ENCODE measurements around the gene PFKFB4. TPM values are rescaled to one million over a fixed set of nuclear protein-coding genes. Genes with fewer than 3 reads are reported as not detected.

Gene PFKFB4
- total and polyA plus RNA-seq, 2 donors (not counting 1 experiment from before 2014, with no cell fraction given), result 1.3 to 3.3 TPM

DNA sequence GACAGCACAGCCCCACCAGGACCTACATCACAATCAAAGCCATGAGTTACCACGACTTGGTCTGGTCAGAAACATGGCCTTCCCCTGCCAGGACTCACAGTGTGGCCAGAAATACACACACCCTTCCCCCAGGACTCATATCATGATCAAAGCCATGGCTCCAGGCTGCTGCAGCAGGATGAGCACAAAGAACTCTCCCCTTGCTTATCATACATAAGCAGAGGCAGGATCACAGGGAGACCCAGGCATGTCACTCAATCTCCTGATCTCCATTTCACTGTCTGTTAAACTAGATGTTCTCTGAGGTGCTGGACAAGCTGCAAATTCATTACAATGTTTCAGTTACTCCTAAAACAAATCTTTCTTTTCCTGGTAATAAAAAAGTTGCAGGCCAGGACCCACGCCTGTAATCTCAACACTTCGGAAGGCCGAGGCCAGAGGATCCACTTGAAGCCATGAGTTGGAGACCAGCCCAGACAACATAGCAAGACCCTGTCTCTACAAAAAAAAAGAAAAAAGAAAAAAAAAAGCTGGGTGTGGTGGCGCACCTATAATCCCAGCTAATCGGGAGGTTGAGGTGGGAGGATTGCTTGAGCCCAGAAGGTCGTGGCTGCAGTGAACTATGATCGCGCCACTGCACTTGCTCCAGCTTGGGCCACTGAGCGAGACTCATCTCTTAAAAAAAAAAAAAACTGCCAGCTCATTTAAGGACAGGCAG lies 1.2 kb downstream of the PFKFB4 start:
- ATAC-seq (ENCODE audit: low read depth), result no peak
- Histone ChIP-seq H3K27me3 (replicated peaks in 1 of 4; ENCODE audit: control extremely low read depth in 1 of 4, control insufficient read depth in 3 of 4, insufficient read depth in 4 of 4, low read length in 3 of 4) (no peaks in the 10 kb centered on the region), H4K20me1 (ENCODE audit: control insufficient read depth, insufficient read depth, low read length, poor library complexity, severe bottlenecking) (no peaks in the 10 kb centered on the region), H3K4me2 (replicated peaks; ENCODE audit: low read depth, low read length, poor library complexity, severe bottlenecking) (no peak overlapping the region), H3K9ac (ENCODE audit: low read length) (no peak overlapping the region), H3K4me1 (ENCODE audit: control insufficient read depth in 2 of 2, insufficient read depth in 2 of 2, low read length in 2 of 2) (peaks cover 10 to 32% of the 10 kb centered on the region in 2 donors), H3K9me3 (ENCODE audit: control extremely low read depth in 1 of 3, control insufficient read depth in 2 of 3, insufficient read depth in 1 of 3, low read length in 2 of 3) (peaks cover 0 to 3% (median 0%) of the 10 kb centered on the region in 3 donors), H3K79me2 (ENCODE audit: control insufficient read depth, insufficient read depth, low read length) (no peaks in the 10 kb centered on the region), H2AFZ (ENCODE audit: insufficient read depth, low read depth, low read length, poor library complexity, severe bottlenecking) (no peak overlapping the region), H3K4me3 (ENCODE audit: control extremely low read depth in 1 of 5, extremely low read depth in 1 of 5, insufficient read depth in 1 of 5, low read depth in 2 of 5, low read length in 4 of 5) (peak overlapping the region in 1 of 5 experiments; percentile 53), H3K36me3 (replicated peaks in 1 of 2; ENCODE audit: control extremely low read depth in 1 of 2, control insufficient read depth in 1 of 2, extremely low read depth in 1 of 2, insufficient read depth in 2 of 2, low read length in 1 of 2) (no peaks in the 10 kb centered on the region), H3K27ac (ENCODE audit: low read length in 2 of 2) (no peak overlapping the region)
- no peak for TF ChIP-seq EZH2 (IDR thresholded peaks at IDR 0.05; ENCODE audit: borderline replicate concordance, insufficient read depth, low read depth, low read length, poor library complexity, severe bottlenecking)
- TF ChIP-seq, protein P1, sequence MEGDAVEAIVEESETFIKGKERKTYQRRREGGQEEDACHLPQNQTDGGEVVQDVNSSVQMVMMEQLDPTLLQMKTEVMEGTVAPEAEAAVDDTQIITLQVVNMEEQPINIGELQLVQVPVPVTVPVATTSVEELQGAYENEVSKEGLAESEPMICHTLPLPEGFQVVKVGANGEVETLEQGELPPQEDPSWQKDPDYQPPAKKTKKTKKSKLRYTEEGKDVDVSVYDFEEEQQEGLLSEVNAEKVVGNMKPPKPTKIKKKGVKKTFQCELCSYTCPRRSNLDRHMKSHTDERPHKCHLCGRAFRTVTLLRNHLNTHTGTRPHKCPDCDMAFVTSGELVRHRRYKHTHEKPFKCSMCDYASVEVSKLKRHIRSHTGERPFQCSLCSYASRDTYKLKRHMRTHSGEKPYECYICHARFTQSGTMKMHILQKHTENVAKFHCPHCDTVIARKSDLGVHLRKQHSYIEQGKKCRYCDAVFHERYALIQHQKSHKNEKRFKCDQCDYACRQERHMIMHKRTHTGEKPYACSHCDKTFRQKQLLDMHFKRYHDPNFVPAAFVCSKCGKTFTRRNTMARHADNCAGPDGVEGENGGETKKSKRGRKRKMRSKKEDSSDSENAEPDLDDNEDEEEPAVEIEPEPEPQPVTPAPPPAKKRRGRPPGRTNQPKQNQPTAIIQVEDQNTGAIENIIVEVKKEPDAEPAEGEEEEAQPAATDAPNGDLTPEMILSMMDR (IDR thresholded peaks at IDR 0.05), result no peak
- Mint-ChIP-seq H3K9me3 (ENCODE audit: insufficient read depth) (no peaks in the 10 kb centered on the region), H3K27me3 (no peaks in the 10 kb centered on the region), H3K27ac (no peak overlapping the region), H3K4me3 (peak overlapping the region; percentile 87), H3K4me1 (peaks cover 28% of the 10 kb centered on the region)
- ChIA-PET CTCF (interaction anchor here (0.6 to 12.9 kb wide), 5 partner anchors 8 to 213 kb away, joined by 3 to 190 read pairs (median 4); no protein-coding TSS in a partner anchor), POLR2A (interaction anchor here (0.6 kb wide), 1 partner anchor 507 kb away, joined by 3 read pairs; no protein-coding TSS in a partner anchor)
- intact Hi-C loops (cut with micrococcal nuclease), result loop anchor here (5.0 kb wide), 2 partner anchors 368 to 467 kb away; partner anchors contain the start of genes CDC25A and NDUFAF3
- DNase-seq, result peak; percentile 18
- WGBS (ENCODE audit: insufficient coverage), result 93% methylated on average over 3 of the region's 10 CpGs

Measured in B cell (primary cell).